ENCODE data around the gene PLTP.

GRCh38 chr20:45944965-45945677, 33.2 kb upstream of the PLTP start:
- peak; percentile 14 for TF ChIP-seq CTCF (IDR thresholded peaks at IDR 0.05; ENCODE audit: insufficient read depth, low read depth, low read length)
- TF ChIP-seq EZH2 (IDR thresholded peaks at IDR 0.05; ENCODE audit: insufficient read depth, low read length) = no peak

All from astrocyte (in vitro differentiated cells and primary cell).